ENCODE measurements around the gene KLLN.
"Not testable (repeated sequence)": the region's sequence is repeated elsewhere in the genome, so short reads cannot be mapped to it uniquely, and the experiment has no call there.

Gene KLLN

DNA sequence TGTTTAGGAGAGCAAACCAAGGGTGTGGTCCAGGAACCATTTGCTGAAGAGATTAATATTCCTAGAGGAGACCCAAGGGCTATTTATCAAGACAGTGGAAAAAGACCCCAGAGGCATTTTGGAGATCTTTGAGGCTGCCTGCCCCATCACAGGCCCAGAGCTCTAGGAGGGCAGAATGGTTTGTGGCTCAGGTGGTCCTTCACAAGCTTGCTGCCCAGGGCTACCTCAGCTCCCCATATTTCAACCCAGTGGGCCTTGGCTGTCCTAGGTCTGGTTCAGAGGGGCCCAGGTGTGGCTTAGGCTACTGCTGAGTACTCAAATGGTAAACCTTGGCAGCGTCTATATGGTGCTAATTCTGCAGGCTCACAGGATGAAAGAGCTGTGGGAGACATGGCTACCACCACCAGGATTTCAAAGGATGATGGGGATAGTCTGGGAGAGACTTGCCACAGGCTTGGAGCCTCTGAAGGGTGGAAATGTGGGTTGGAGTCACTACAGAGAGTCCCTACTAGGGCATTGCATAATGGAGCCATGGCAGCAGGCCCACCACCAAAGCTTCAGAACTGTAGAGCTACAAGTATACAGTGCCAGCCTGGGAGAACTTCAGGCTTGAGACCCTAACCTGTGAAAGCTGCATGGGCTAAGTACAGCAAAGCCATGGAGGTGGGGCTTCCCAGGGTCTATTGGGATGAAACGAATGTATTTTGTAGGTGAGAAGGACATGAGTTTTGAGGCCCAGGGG lies 24.4 kb upstream of the KLLN start:
- Histone ChIP-seq H3K36me3 (ENCODE audit: insufficient read depth) (peaks cover 6% of the 10 kb centered on the region; the same call in 1 of the 2 replicates), H3K4me3 (IDR thresholded peaks at IDR 0.05; ENCODE audit: insufficient read depth, low read depth, low read length) (no peak overlapping the region), H3K27me3 (ENCODE audit: insufficient read depth, low read depth) (no peaks in the 10 kb centered on the region), H3K4me1 (ENCODE audit: low read depth, poor library complexity, severe bottlenecking) (peaks cover 15% of the 10 kb centered on the region), H4K20me1 (ENCODE audit: insufficient read depth) (peaks cover 40% of the 10 kb centered on the region), H3K27ac (no peak overlapping the region), H3K4me2 (no peak overlapping the region), H3K79me2 (ENCODE audit: insufficient read depth, low read depth) (peaks cover 100% of the 10 kb centered on the region), H2AFZ (ENCODE audit: low read depth) (no peak overlapping the region), H3K9ac (no peak overlapping the region)
- TF ChIP-seq, protein P1, sequence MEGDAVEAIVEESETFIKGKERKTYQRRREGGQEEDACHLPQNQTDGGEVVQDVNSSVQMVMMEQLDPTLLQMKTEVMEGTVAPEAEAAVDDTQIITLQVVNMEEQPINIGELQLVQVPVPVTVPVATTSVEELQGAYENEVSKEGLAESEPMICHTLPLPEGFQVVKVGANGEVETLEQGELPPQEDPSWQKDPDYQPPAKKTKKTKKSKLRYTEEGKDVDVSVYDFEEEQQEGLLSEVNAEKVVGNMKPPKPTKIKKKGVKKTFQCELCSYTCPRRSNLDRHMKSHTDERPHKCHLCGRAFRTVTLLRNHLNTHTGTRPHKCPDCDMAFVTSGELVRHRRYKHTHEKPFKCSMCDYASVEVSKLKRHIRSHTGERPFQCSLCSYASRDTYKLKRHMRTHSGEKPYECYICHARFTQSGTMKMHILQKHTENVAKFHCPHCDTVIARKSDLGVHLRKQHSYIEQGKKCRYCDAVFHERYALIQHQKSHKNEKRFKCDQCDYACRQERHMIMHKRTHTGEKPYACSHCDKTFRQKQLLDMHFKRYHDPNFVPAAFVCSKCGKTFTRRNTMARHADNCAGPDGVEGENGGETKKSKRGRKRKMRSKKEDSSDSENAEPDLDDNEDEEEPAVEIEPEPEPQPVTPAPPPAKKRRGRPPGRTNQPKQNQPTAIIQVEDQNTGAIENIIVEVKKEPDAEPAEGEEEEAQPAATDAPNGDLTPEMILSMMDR (conservative IDR thresholded peaks at IDR 0.05; ENCODE audit: low read depth, low read length) = no peak

DNA sequence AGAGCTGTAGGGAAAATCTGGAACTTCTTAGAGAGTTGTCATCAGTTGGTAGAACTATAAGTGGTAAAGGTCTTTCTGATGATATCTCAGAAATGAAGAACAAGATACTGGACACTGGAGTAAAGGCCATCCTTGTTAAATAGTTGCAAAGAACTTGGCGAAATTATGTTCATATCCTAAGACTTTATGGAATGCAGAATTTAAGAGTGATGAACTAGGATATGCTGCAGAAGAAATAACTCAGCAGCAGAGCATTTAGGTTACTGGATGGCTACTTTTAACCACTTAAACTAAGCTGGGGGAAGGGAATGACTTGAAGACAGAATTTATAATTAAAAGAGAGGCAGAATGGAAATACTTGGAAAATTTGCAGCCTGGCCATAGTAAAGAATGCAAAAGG lies 23.8 kb upstream of the KLLN start:
- Histone ChIP-seq H3K4me1 (ENCODE audit: low read depth, poor library complexity, severe bottlenecking) (peaks cover 21% of the 10 kb centered on the region), H3K4me3 (IDR thresholded peaks at IDR 0.05; ENCODE audit: insufficient read depth, low read depth, low read length) (no peak overlapping the region), H3K79me2 (ENCODE audit: insufficient read depth, low read depth) (peaks cover 100% of the 10 kb centered on the region), H3K4me2 (no peak overlapping the region), H3K27ac (no peak overlapping the region), H4K20me1 (ENCODE audit: insufficient read depth) (peaks cover 37% of the 10 kb centered on the region), H3K27me3 (ENCODE audit: insufficient read depth, low read depth) (no peaks in the 10 kb centered on the region), H3K36me3 (ENCODE audit: insufficient read depth) (peaks cover 6% of the 10 kb centered on the region; the same call in 1 of the 2 replicates), H3K9ac (no peak overlapping the region), H2AFZ (ENCODE audit: low read depth) (no peak overlapping the region)
- TF ChIP-seq, protein P1 (conservative IDR thresholded peaks at IDR 0.05; ENCODE audit: low read depth, low read length) = no peak

DNA sequence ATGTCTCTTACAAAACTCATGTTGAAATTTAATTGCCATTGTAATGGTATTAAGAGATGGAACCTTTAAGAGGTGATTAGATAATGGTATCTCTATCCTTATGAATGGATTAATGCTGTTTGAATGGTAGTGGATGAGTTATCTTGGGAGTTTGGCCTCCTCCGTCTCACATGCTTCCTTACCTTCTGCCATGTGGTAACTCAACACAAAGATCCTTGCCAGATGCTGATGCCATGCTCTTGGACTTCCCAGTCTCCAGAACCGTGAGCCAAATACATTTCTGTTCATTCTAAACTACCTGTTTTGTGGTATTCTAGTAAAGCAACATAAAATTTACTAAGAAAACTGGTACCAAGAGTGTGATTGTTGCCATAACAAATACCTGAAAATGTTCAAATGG lies 23.3 kb upstream of the KLLN start:
- no peak overlapping the region for H3K4me3 ChIP-seq (IDR thresholded peaks at IDR 0.05; ENCODE audit: insufficient read depth, low read depth, low read length)
- TF ChIP-seq, protein P1 (conservative IDR thresholded peaks at IDR 0.05; ENCODE audit: low read depth, low read length) = no peak

DNA sequence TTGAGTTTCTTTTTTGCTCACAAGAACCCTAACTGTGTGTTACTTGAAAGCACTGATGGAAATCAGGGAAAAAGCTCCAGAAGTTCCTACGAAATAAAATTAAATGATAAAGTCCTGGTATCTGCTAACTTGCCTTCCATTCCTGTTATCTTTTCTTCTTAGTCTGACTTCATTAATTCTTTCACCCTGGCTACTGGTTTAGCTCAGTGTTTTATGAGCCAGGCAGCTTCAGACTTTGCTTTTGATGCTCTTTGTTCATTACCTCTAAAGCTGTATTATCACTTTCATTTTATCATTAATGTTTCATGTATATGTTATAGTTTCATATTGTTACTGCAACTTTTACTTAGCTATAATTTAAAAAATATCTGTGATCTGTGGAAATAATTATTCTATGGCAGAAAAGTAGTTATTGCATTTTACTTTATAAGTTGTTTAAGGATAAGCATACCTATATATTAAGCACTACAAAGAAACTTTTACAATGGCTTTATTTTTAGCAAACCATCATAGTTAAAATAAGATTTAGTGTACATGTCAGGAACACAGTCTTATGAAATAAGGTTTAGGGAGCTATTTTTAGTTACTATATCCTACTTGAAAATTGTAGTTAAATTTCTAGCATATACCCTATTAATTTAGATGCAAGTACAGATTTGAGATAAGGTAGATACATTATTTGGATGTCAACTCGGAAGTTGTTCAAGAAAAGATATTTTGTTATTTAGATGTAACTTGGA lies 19.4 kb upstream of the KLLN start:
- H3K27ac ChIP-seq = no peak overlapping the region
- no peaks in the 10 kb centered on the region for H3K27me3 ChIP-seq (ENCODE audit: insufficient read depth, low read depth)
- H3K4me1 ChIP-seq (ENCODE audit: low read depth, poor library complexity, severe bottlenecking) = peaks cover 39% of the 10 kb centered on the region
- no peak overlapping the region for H2AFZ ChIP-seq (ENCODE audit: low read depth)
- peaks cover 4% of the 10 kb centered on the region; the same call in 1 of the 2 replicates for H3K36me3 ChIP-seq (ENCODE audit: insufficient read depth)
- H3K79me2 ChIP-seq (ENCODE audit: insufficient read depth, low read depth) = peaks cover 100% of the 10 kb centered on the region
- no peak overlapping the region for H3K4me3 ChIP-seq (IDR thresholded peaks at IDR 0.05; ENCODE audit: insufficient read depth, low read depth, low read length)
- peaks cover 28% of the 10 kb centered on the region for H4K20me1 ChIP-seq (ENCODE audit: insufficient read depth)
- H3K4me2 ChIP-seq = 0 out of 2 replicates have a peak overlapping the region, but pooled peaks have one; percentile 11
- no peak overlapping the region for H3K9ac ChIP-seq
- TF ChIP-seq, protein P1 (conservative IDR thresholded peaks at IDR 0.05; ENCODE audit: low read depth, low read length) = no peak

More for the DNA sequence above, 23.3 kb upstream of the KLLN start:
- Histone ChIP-seq H3K27me3 (ENCODE audit: insufficient read depth, low read depth) (no peaks in the 10 kb centered on the region), H3K79me2 (ENCODE audit: insufficient read depth, low read depth) (peaks cover 100% of the 10 kb centered on the region), H3K27ac (no peak overlapping the region), H2AFZ (ENCODE audit: low read depth) (no peak overlapping the region), H3K4me2 (no peak overlapping the region), H4K20me1 (ENCODE audit: insufficient read depth) (peaks cover 37% of the 10 kb centered on the region), H3K9ac (no peak overlapping the region), H3K36me3 (ENCODE audit: insufficient read depth) (peaks cover 6% of the 10 kb centered on the region; the same call in 1 of the 2 replicates), H3K4me1 (ENCODE audit: low read depth, poor library complexity, severe bottlenecking) (peaks cover 26% of the 10 kb centered on the region)

DNA sequence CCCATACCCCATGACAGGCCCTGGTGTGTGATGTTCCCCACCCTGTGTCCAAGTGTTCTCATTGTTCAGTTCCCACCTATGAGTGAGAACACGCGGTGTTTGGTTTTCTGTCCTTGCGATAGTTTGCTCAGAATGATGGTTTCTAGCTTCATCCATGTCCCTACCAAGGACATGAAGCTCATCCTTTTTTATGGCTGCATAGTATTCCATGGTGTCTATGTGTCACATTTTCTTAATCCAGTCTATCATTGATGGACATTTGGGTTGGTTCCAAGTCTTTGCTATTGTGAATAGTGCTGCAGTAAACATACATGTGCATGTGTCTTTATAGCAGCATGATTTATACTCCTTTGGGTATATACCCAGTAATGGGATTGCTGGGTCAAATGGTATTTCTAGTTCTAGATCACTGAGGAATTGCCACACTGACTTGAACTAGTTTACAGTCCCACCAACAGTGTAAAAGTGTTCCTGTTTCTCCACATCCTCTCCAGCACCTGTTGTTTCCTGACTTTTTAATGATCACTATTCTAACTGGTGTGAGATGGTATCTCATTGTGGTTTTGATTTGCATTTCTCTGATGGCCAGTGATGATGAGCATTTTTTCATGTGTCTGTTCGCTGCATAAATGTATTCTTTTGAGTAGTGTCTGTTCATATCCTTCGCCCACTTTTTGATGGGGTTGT lies 18.2 kb upstream of the KLLN start:
- H2AFZ ChIP-seq (ENCODE audit: low read depth); H3K27me3 ChIP-seq (ENCODE audit: insufficient read depth, low read depth); H3K36me3 ChIP-seq (ENCODE audit: insufficient read depth); H3K9ac ChIP-seq; H3K27ac ChIP-seq; H3K4me3 ChIP-seq (IDR thresholded peaks at IDR 0.05; ENCODE audit: insufficient read depth, low read depth, low read length); H3K4me2 ChIP-seq: not testable (repeated sequence)
- H3K79me2 ChIP-seq (ENCODE audit: insufficient read depth, low read depth) = peaks cover 100% of the 10 kb centered on the region
- peaks cover 29% of the 10 kb centered on the region for H4K20me1 ChIP-seq (ENCODE audit: insufficient read depth)
- peaks cover 51% of the 10 kb centered on the region for H3K4me1 ChIP-seq (ENCODE audit: low read depth, poor library complexity, severe bottlenecking)

All from KMS-11 (cell line).